Fibroblast of villous mesenchyme (primary cell): Measurements from ENCODE around the gene APIP. TPM values are rescaled to one million over a fixed set of nuclear protein-coding genes. Genes with fewer than 3 reads are reported as not detected.

Experiments
- DNase-seq: peaks from one replicate; pipeline ENCODE4 v3.0.0-alpha.2; 2010; ENCODE audit warnings: low read depth
- H3K4me3 ChIP-seq: 2 replicates; pipeline ENCODE4 v1.5.1; 2011; ENCODE audit warnings: low read depth, mild to moderate bottlenecking, low read length
- total RNA-seq: library from RNA; depleted of rRNA; stranded (reverse); fragments of >200 nt; gene quantifications from 2 replicates; pipeline ENCODE4 v1.2.3, GENCODE V29; 2012
- TF ChIP-seq, protein P1 (sequence below): IDR thresholded peaks from 2 replicates; pipeline ENCODE4 v1.5.1; 2012; ENCODE audit warnings: low read depth, mild to moderate bottlenecking, low read length; ENCODE audit not compliant: insufficient read depth

APIP gene, protein sequence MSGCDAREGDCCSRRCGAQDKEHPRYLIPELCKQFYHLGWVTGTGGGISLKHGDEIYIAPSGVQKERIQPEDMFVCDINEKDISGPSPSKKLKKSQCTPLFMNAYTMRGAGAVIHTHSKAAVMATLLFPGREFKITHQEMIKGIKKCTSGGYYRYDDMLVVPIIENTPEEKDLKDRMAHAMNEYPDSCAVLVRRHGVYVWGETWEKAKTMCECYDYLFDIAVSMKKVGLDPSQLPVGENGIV
- 22.5 and 33.2 TPM in 2 replicates for total RNA-seq

DNA sequence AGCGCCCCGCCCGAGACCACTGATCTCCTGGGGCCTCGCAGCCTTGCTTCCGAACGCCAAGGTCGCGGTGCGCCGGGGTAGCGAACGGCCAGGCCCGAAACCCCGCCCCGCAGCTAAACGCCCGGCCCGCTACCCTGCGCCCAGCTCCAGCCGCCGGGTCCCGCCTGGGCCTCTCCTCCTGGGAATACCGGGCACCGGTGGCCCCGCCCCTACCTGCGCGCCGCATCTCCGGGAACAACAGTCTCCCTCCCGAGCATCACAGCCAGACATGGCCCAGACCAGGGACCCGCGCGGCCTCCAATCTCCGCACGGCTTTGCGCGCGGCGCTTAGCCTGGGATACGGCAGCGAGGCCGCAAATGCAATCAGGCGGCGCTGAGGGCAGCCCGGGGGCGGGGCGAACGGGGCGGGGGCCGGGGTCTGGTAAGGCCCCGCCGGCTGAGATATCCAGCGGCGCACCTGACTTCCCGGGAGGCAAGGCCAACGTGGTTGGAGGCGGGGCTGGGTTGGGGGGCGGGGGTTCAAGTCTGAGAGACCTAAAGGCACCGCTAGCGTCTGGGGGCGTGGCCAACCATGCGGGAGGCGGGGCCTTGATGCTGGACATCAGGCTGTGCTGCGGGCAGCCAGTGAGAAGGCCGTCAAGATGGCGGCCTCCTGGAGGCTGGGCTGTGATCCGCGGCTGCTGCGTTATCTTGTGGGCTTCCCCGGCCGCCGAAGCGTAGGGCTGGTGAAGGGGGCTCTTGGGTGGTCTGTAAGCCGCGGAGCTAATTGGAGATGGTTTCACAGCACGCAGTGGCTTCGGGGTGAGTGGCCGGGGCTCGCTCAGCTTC lies at the start of gene APIP, which contains the start of gene PDHX:
TSS of gene APIP (minus strand) at position 365 of the 828 bp plus-strand sequence. CDS start at position 270, 95 bp downstream.
TSS of gene PDHX (plus strand) at position 604 of the 828 bp plus-strand sequence. CDS start at position 642, 38 bp downstream.
- peak within 1 kb of the TSS; percentile 77 for H3K4me3 ChIP-seq
- DNase-seq: peak; percentile 99
- TF ChIP-seq, protein P1, sequence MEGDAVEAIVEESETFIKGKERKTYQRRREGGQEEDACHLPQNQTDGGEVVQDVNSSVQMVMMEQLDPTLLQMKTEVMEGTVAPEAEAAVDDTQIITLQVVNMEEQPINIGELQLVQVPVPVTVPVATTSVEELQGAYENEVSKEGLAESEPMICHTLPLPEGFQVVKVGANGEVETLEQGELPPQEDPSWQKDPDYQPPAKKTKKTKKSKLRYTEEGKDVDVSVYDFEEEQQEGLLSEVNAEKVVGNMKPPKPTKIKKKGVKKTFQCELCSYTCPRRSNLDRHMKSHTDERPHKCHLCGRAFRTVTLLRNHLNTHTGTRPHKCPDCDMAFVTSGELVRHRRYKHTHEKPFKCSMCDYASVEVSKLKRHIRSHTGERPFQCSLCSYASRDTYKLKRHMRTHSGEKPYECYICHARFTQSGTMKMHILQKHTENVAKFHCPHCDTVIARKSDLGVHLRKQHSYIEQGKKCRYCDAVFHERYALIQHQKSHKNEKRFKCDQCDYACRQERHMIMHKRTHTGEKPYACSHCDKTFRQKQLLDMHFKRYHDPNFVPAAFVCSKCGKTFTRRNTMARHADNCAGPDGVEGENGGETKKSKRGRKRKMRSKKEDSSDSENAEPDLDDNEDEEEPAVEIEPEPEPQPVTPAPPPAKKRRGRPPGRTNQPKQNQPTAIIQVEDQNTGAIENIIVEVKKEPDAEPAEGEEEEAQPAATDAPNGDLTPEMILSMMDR: no peak

DNA sequence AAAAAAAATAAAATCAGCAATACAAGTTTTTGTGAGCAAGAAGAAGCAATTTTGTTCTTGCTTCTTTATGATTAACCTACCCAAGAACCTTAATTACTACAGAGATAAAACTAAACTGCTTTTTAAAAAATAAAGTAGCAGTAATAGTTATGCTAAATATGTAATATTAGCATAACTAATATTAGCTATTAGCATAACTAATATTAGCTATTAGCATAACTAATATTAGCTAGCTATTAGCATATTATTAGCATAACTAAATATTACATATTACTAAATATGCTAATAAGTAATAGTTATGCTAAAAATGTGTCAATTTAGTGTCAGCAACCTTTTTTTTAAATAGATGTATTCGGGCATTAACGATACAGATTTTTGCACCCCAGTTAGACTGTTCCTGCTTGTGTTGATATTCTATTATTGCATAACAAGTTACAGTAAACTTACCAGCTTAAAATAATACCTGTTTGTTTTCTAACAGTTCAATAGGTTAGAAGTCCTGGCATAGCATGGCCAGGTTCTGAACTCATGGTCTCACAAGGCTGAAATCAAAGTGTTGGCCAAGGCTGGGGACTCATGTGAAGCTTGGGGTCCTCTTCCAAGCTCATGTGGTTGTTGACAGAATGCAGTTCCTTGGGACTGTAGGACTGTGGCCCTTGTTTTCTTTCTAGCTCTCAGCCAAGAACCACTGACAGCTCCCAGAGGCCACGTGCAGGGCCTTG lies 48.6 kb upstream of the APIP start:
- no peak overlapping the region for H3K4me3 ChIP-seq
- TF ChIP-seq, protein P1: no peak
- no peak for DNase-seq

DNA sequence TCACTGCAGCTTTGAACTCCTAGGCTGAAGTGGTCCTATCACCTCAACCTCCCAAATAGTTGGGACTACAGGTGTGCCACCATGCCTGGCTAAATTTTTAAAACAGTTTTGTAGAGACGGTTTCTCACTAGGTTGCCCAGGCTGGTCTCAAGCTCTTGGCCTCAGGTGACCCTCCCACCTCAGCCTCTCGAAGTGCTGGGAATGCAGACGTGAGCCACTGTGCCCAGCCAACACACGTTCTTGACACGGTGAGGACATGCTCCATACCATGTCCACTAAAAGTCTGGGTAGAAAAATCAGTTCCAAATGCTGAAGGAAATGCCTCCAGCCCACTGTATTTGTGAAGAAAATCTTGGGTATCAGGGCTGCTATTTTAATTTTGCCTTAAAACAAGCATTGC lies 47.2 kb upstream of the APIP start:
- no peak for DNase-seq
- no peak overlapping the region for H3K4me3 ChIP-seq
- TF ChIP-seq, protein P1: no peak

DNA sequence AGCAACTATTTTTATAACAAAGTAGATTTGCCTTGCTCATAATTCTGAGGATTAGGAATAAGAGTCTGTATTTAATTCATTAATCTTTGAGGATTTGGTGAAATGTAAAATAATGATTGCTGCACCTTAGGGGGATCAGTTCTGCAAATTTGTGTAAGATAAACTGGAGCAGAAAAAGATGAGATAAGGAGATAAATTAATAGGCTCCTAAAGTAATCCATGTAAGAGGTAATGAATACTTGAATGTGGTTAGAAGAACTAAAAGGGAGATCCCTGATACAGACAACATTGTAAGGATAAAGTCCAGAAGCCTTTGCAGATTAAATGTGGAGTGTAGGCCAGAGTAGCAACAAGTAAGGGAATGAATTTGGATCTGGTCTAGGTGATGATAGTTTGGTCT lies 45.9 kb upstream of the APIP start:
- no peak for DNase-seq
- TF ChIP-seq, protein P1: no peak
- H3K4me3 ChIP-seq: no peak overlapping the region

DNA sequence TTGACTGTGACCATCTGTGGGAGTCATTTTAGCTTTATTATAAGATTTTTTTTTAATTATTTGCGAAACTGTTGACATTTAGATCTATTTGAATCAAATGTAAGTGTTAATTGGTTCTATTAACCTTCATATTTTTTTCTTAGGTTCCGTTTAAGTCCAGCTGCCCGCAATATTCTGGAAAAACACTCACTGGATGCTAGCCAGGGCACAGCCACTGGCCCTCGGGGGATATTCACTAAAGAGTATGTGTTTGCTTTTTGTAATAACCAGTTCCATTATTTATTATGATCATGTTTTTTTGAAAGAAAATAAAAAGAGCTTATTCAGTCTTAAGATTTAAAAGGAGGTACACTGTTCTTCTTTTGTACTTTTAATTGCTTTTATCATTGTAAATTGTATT lies 44.1 kb upstream of the APIP start:
- H3K4me3 ChIP-seq: no peak overlapping the region
- DNase-seq: peak; percentile 38
- TF ChIP-seq, protein P1: no peak

DNA sequence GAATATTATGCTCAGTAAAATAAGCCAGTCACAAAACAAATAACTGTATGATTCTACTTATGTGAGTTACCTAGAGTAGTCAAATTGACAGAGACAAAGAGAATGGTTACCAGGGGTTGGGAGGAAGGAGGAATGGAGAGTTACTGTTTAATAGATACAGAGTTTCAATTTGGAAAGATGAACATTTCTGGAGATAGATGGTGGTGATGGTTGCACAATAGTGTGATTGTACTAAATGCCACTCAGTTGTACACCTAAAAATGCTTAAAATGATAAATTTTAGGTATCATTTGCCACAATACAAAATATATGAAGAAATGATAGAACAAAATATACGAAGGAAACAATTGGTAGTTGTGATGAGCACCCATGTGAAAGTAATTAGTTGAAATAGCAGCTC lies 43.6 kb upstream of the APIP start:
- DNase-seq: no peak
- no peak overlapping the region for H3K4me3 ChIP-seq
- TF ChIP-seq, protein P1: no peak
